Measurements from ENCODE around the gene COG7.

Gene COG7

DNA sequence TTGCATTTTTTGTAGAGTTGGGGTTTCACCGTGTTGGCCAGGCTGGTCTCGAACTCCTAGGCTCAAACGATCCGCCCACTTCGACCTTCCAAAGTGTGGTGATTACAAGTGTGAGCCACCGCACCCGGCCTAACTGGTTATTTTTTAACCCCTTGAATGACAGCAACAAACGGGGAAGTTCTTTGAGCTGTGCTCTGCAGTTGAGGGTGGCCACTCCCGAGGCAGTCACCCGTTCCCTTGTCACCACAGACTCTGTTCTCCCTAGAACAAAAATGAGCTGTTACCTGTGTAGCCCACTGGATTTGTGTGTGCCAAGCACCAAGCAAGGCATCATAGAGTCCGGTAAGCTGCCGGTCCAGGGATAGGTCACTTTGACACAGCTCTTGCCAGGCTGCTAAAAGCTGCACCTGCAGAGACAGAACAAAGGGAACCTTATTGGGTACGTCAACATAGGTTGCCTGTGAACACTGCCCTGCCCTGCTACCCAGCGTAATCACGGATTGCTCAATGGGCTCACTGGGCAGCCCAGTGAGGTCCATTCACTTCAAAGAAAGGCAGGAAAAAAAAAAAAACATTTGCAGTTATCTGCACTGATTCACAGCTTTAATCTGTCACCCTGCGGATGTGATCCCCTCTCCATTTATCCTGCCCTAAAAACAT is 19.6 kb downstream of the COG7 start:
- no peaks in the 10 kb centered on the region for H3K4me1 ChIP-seq (ENCODE audit: insufficient read depth, low read length)
- peaks cover 28% of the 10 kb centered on the region for H3K36me3 ChIP-seq (ENCODE audit: insufficient read depth, low read length)
- H3K9me3 ChIP-seq (ENCODE audit: low read length): no peaks in the 10 kb centered on the region
- H3K27me3 ChIP-seq (ENCODE audit: control insufficient read depth in 1 of 2, insufficient read depth in 2 of 2, low read length in 2 of 2): no peaks in the 10 kb centered on the region
- no peak overlapping the region for H3K27ac ChIP-seq (ENCODE audit: low read depth, low read length)
- H3K9ac ChIP-seq (ENCODE audit: low read length): no peak overlapping the region
- no peak overlapping the region for H3K4me3 ChIP-seq (ENCODE audit: low read depth in 1 of 2, low read length in 2 of 2)

DNA sequence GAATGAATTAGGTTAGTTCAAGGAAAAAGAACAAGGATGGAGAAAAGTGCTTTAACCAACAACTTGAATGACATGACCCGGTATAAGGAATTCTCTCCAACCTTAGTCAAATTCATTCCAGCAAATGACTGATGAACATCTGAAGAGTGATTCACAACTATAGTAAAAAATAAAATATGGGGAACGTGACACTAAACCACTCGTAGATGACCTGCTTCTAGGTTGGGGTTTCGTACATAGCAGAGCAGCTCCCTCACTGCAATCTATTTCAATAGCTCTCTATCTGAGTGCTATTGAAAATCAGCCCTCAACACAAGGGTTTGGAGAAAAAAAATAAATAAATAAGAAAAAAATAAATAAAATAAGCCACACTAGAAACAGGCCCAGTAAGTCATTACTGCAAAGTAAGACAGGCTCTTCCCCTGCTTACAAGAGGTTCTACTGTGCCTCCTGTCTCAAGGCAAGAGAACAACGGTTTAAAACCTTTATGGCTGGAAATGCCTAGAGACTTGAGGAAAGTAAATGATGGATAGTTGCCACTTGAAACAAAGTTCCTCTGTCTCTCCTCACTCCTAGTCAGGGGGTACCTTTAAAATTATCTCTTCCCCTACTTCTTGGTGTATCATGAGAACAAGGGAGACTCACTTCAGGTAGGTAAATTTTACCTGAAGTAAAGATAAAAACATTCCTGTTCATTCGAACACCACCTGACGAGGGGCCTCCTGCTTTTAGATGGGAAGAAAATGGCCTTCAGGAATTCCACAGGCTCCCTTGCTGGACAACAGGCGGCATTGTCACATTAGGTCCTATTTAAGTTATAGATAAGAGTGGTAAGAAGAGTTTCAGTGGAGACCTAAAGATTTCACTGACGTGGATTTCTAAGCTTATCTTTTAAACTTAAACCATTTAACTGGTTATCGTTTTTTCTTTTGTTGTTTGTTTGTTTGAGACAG is 20.5 kb downstream of the COG7 start:
- no peak overlapping the region for H3K9ac ChIP-seq (ENCODE audit: low read length)
- H3K27me3 ChIP-seq (ENCODE audit: control insufficient read depth in 1 of 2, insufficient read depth in 2 of 2, low read length in 2 of 2): no peaks in the 10 kb centered on the region
- H3K27ac ChIP-seq (ENCODE audit: low read depth, low read length): no peak overlapping the region
- H3K4me1 ChIP-seq (ENCODE audit: insufficient read depth, low read length): no peaks in the 10 kb centered on the region
- H3K36me3 ChIP-seq (ENCODE audit: insufficient read depth, low read length): peaks cover 27% of the 10 kb centered on the region
- H3K4me3 ChIP-seq (ENCODE audit: low read depth in 1 of 2, low read length in 2 of 2): no peak overlapping the region
- no peaks in the 10 kb centered on the region for H3K9me3 ChIP-seq (ENCODE audit: low read length)

DNA sequence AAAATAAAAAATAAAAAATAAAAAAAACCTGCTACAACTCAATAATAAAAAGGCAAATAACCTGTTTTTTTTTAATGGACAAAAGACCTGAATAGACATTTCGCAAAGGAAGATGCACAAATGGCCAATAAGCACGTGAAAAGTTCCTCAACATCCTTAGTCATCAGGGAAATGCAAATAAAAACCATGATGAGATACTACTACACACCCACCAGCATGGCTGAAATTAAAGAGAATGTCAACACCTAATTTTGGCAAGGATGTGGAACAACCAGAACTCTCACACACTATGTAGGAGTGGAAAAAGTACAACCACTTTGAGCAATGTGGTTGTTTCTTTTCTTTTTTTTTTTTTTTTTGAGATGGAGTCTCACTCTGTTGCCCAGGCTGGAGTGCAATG is 24.6 kb downstream of the COG7 start:
- Histone ChIP-seq H3K27me3 (ENCODE audit: control insufficient read depth in 1 of 2, insufficient read depth in 2 of 2, low read length in 2 of 2) (no peaks in the 10 kb centered on the region), H3K4me3 (ENCODE audit: low read depth in 1 of 2, low read length in 2 of 2) (no peak overlapping the region), H3K36me3 (ENCODE audit: insufficient read depth, low read length) (peaks cover 14% of the 10 kb centered on the region), H3K9me3 (ENCODE audit: low read length) (no peaks in the 10 kb centered on the region), H3K9ac (ENCODE audit: low read length) (no peak overlapping the region), H3K4me1 (ENCODE audit: insufficient read depth, low read length) (peaks cover 8% of the 10 kb centered on the region), H3K27ac (ENCODE audit: low read depth, low read length) (no peak overlapping the region)

DNA sequence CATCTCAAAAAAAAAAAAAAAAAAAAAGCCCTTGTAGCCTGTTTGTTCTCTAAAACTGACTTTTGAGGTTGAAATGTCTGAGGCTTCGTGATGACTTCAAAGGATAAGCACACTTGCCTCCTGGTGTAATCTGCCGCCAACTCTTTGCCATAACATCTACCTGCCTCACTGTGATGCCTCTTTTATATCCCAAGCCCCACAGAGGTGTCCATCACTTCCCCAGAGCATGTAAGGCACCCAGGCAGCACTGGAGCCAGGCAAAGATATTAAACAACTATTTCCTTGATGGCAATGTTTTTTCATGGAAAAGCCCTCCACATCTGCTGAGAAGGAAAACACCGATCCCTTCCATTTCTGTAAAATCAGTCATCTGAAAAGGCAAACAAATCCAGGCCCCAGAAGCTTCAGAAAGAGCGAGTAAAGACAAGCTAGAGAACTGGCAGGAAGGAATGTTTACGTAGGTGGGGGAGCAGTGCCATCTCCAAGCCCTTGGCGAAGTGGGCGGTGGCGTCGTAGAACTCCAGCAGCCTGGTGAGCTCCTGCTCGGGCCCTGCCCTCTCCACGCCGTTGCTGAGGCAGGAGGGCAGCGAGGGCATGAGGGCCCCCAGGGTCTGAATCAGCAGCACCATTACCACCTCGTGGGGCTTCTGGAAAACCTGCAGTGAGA is 28.6 kb downstream of the COG7 start:
- Histone ChIP-seq H3K9me3 (ENCODE audit: low read length) (no peaks in the 10 kb centered on the region), H3K36me3 (ENCODE audit: insufficient read depth, low read length) (no peaks in the 10 kb centered on the region), H3K4me3 (ENCODE audit: low read depth in 1 of 2, low read length in 2 of 2) (no peak overlapping the region), H3K27me3 (ENCODE audit: control insufficient read depth in 1 of 2, insufficient read depth in 2 of 2, low read length in 2 of 2) (no peaks in the 10 kb centered on the region), H3K9ac (ENCODE audit: low read length) (no peak overlapping the region), H3K4me1 (ENCODE audit: insufficient read depth, low read length) (peaks cover 18% of the 10 kb centered on the region), H3K27ac (ENCODE audit: low read depth, low read length) (peak overlapping the region; percentile 88)

DNA sequence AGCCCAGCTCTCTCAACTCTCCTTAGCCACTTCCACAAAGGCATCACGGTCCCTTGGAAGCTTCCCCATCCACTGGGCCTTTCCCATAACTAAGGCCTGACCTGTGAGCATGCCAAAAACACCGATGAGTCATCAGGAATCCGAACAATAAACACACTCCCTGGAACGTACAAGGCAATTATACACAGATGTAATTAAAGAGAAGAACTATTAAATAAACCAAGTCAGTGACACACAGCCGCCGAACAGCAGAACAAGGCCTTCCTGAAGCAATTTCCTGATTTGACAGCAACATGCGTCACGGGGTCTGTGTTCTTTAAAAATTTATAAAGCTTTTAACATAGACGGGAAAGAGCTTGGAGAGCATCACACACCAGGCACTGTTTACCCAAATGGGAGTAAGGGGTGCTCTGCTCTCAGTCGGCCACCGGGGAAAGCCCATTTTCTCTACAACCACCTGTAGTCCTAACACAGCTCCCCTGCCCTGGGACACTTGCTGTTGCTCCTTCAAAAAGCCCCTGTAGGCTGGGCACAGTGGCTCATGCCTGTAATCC is 29.4 kb downstream of the COG7 start:
- H3K27ac ChIP-seq (ENCODE audit: low read depth, low read length): peak overlapping the region; percentile 88
- H3K4me1 ChIP-seq (ENCODE audit: insufficient read depth, low read length): peaks cover 18% of the 10 kb centered on the region
- H3K36me3 ChIP-seq (ENCODE audit: insufficient read depth, low read length): peaks cover 2% of the 10 kb centered on the region
- H3K27me3 ChIP-seq (ENCODE audit: control insufficient read depth in 1 of 2, insufficient read depth in 2 of 2, low read length in 2 of 2): no peaks in the 10 kb centered on the region
- no peak overlapping the region for H3K9ac ChIP-seq (ENCODE audit: low read length)
- no peaks in the 10 kb centered on the region for H3K9me3 ChIP-seq (ENCODE audit: low read length)
- H3K4me3 ChIP-seq (ENCODE audit: low read depth in 1 of 2, low read length in 2 of 2): no peak overlapping the region

DNA sequence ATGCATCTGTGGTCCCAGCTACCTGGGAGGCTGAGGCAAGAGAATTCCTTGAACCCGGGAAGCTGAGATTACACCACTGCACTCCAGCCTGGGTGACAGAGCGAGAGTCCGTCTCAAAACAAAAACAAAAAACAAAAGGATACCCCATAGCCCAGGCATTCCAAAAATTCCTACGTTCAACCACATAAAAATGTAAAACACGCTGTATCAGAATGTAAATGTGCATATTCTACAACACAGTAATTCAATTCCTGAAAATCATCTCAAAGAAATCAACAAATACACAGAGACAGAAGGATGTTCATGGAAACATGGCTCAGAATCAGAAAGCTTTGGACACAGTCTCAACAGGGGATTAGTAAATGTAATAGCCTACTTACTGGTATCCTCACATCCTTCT is 33.0 kb downstream of the COG7 start:
- Histone ChIP-seq H3K27ac (ENCODE audit: low read depth, low read length) (no peak overlapping the region), H3K36me3 (ENCODE audit: insufficient read depth, low read length) (peaks cover 29% of the 10 kb centered on the region), H3K9me3 (ENCODE audit: low read length) (no peaks in the 10 kb centered on the region), H3K4me3 (ENCODE audit: low read depth in 1 of 2, low read length in 2 of 2) (no peak overlapping the region), H3K27me3 (ENCODE audit: control insufficient read depth in 1 of 2, insufficient read depth in 2 of 2, low read length in 2 of 2) (no peaks in the 10 kb centered on the region), H3K9ac (ENCODE audit: low read length) (no peak overlapping the region), H3K4me1 (ENCODE audit: insufficient read depth, low read length) (peaks cover 18% of the 10 kb centered on the region)

DNA sequence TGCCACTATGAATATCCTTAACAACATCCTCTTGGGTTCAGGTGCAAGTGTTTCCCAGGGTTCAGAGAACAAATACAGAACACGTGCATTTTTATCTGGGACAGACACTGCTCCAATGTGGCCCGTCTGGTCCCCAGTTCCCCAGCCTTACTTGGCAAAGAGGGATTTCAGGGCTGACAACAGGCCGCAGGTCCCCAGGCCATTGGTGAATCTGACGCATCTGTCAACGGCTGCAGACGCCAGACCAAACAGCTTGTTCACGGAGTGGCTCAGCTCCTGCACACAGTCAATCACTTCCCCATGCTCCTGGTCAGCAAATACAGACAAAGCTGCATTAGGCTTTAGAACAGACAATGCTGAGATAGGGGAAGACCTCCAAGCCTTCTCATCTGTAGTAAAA is 36.2 kb downstream of the COG7 start:
- Histone ChIP-seq H3K4me3 (ENCODE audit: low read depth in 1 of 2, low read length in 2 of 2) (no peak overlapping the region), H3K9ac (ENCODE audit: low read length) (no peak overlapping the region), H3K4me1 (ENCODE audit: insufficient read depth, low read length) (peaks cover 10% of the 10 kb centered on the region), H3K36me3 (ENCODE audit: insufficient read depth, low read length) (peaks cover 56% of the 10 kb centered on the region), H3K27ac (ENCODE audit: low read depth, low read length) (no peak overlapping the region), H3K9me3 (ENCODE audit: low read length) (no peaks in the 10 kb centered on the region), H3K27me3 (ENCODE audit: control insufficient read depth in 1 of 2, insufficient read depth in 2 of 2, low read length in 2 of 2) (no peaks in the 10 kb centered on the region)

DNA sequence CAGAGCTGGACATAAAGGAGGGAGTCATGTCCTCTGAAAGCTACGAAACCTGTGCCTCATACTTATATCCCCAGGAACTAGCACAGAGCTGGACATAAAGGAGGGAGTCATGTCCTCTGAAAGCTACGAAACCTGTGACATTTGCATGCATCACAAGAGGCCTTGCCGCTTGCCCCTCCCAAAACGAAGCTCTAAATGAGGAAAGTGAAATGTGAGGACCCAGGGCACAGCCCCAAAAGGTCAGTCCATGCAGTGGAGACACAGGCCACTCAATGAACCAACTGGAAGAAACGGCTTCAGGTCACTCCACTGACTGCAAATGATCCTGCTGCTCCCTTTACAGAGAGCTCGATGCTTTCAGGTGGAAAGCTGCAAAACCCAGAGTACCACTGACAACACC is 38.3 kb downstream of the COG7 start:
- H3K4me3 ChIP-seq (ENCODE audit: low read depth in 1 of 2, low read length in 2 of 2): no peak overlapping the region
- H3K9me3 ChIP-seq (ENCODE audit: low read length): no peaks in the 10 kb centered on the region
- peaks cover 69% of the 10 kb centered on the region for H3K36me3 ChIP-seq (ENCODE audit: insufficient read depth, low read length)
- H3K27me3 ChIP-seq (ENCODE audit: control insufficient read depth in 1 of 2, insufficient read depth in 2 of 2, low read length in 2 of 2): no peaks in the 10 kb centered on the region
- peaks cover 6% of the 10 kb centered on the region for H3K4me1 ChIP-seq (ENCODE audit: insufficient read depth, low read length)
- no peak overlapping the region for H3K27ac ChIP-seq (ENCODE audit: low read depth, low read length)
- H3K9ac ChIP-seq (ENCODE audit: low read length): no peak overlapping the region

DNA sequence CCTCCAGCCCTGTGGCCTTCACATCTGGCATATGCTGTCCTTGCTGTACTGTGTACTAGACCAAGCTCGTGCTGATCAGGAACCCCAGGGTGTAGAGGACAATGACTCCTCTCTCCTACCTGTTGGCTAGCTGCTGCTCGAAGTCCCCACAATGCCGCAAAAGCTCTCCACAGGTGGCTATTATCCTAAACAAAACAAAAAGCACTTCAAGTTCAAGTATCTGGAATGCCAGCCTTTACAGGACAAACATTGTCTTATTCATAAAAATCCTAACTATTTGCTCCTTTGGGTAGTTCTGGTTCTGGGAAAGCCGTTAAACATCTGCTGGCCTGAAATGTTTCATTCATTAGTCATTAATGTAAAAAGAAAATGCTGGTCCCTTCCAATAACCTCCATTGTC is 42.8 kb downstream of the COG7 start:
- H3K9ac ChIP-seq (ENCODE audit: low read length): no peak overlapping the region
- H3K27me3 ChIP-seq (ENCODE audit: control insufficient read depth in 1 of 2, insufficient read depth in 2 of 2, low read length in 2 of 2): no peaks in the 10 kb centered on the region
- peaks cover 68% of the 10 kb centered on the region for H3K36me3 ChIP-seq (ENCODE audit: insufficient read depth, low read length)
- H3K9me3 ChIP-seq (ENCODE audit: low read length): no peaks in the 10 kb centered on the region
- peaks cover 10% of the 10 kb centered on the region for H3K4me1 ChIP-seq (ENCODE audit: insufficient read depth, low read length)
- no peak overlapping the region for H3K27ac ChIP-seq (ENCODE audit: low read depth, low read length)
- no peak overlapping the region for H3K4me3 ChIP-seq (ENCODE audit: low read depth in 1 of 2, low read length in 2 of 2)

DNA sequence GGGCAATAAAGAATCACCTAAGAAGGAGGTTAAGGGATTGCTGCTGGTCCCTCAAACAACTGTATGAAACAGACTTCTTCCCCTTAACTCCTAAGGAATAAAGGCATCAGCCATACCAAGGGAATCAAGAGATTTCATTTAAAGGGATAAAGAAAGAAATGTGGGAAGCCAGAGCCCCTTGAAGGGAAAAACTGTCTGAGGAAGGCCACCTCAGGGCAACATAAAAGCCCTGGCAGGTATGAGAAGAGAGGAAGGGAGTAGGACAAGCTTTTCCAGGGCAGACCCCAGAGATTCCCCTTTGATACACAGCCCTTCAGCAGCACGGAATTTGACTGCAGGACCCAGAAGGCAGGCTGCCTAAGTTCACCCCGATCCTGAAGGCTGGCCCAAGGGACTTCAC is 43.5 kb downstream of the COG7 start:
- no peak overlapping the region for H3K9ac ChIP-seq (ENCODE audit: low read length)
- H3K4me1 ChIP-seq (ENCODE audit: insufficient read depth, low read length): peaks cover 10% of the 10 kb centered on the region
- no peak overlapping the region for H3K4me3 ChIP-seq (ENCODE audit: low read depth in 1 of 2, low read length in 2 of 2)
- no peak overlapping the region for H3K27ac ChIP-seq (ENCODE audit: low read depth, low read length)
- H3K36me3 ChIP-seq (ENCODE audit: insufficient read depth, low read length): peaks cover 68% of the 10 kb centered on the region
- H3K9me3 ChIP-seq (ENCODE audit: low read length): no peaks in the 10 kb centered on the region
- H3K27me3 ChIP-seq (ENCODE audit: control insufficient read depth in 1 of 2, insufficient read depth in 2 of 2, low read length in 2 of 2): no peaks in the 10 kb centered on the region

DNA sequence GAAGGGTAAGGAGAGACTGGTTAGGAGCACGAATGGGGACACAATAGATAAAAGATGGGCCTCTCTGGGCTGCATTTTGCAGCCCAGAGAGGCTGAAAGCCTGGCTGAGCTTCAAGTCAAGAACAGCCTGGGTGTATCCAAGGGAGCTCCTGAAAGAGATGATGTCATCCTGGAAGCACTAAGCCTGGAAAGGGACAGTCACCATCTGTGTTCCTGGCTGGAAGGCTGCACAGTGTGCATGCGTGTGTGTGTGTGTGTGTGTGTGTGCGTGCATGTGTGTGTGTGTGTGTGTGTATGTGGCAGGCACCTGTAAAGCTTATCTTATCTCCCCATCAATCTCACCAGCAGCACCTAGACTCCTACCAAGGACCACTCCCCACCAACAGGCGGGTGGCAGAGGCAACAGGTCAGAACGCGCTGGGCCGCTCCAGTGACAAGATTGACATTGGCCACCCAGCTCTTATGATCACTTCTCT is 44.1 kb downstream of the COG7 start:
- H3K36me3 ChIP-seq (ENCODE audit: insufficient read depth, low read length): peaks cover 66% of the 10 kb centered on the region
- H3K9me3 ChIP-seq (ENCODE audit: low read length): no peaks in the 10 kb centered on the region
- H3K4me1 ChIP-seq (ENCODE audit: insufficient read depth, low read length): peaks cover 13% of the 10 kb centered on the region
- H3K9ac ChIP-seq (ENCODE audit: low read length): no peak overlapping the region
- H3K27me3 ChIP-seq (ENCODE audit: control insufficient read depth in 1 of 2, insufficient read depth in 2 of 2, low read length in 2 of 2): no peaks in the 10 kb centered on the region
- H3K4me3 ChIP-seq (ENCODE audit: low read depth in 1 of 2, low read length in 2 of 2): no peak overlapping the region
- peak overlapping the region; percentile 49 for H3K27ac ChIP-seq (ENCODE audit: low read depth, low read length)
